B cell (primary cell): ENCODE results near the gene PIP4K2A. TPM values are rescaled to one million over a fixed set of nuclear protein-coding genes. Genes with fewer than 3 reads are reported as not detected.

Source experiments
- ATAC-seq: fragments of 200-7000 bp; cut with Tn5 transposase; one replicate; pipeline ENCODE4 v1.10.0; 2021; ENCODE audit warnings: low read depth, mild to moderate bottlenecking, moderate number of reproducible peaks, moderate library complexity
- CTCF ChIA-PET: fragments of 350-600 bp; sonication (Branson Sonifier 250); formaldehyde crosslinking; loops from one replicate; lab custom pipeline; 2021; ENCODE audit warnings: antibody characterized with exemption, inconsistent platforms; lab: Charles Lee
- POLR2A ChIA-PET: fragments of 350-600 bp; sonication (Branson Sonifier 250); formaldehyde crosslinking; loops from one replicate; lab custom pipeline; 2021; ENCODE audit warnings: antibody characterized with exemption; lab: Charles Lee
- DNase-seq: peaks from one replicate; pipeline ENCODE4 v3.0.0; 2013
- H2AFZ ChIP-seq: 2 replicates; pipeline ENCODE4 v1.6.1; 2012; ENCODE audit warnings: mild to moderate bottlenecking, low read depth, low read length; ENCODE audit not compliant: insufficient read depth, poor library complexity, severe bottlenecking
- H3K27ac ChIP-seq, 2 donors: 1 replicate in 1 of 2; 2 replicates in 1 of 2; pipeline ENCODE4 v1.5.1; 2012 to 2013; ENCODE audit warnings: low read length in 2 of 2, mild to moderate bottlenecking in 2 of 2, moderate library complexity in 1 of 2
- H3K27me3 ChIP-seq, 4 experiments: fragments of 200-600 bp in 1 of 4; sonication (generic) in 1 of 4; replicated peaks in 1 of 4; 1 replicate in 2 of 4; 2 replicates in 2 of 4; pipeline versions ENCODE4 v1.6.1 to v1.7.0; 2013 to 2016; ENCODE audit warnings: low read length in 3 of 4, mild to moderate bottlenecking in 2 of 4, mixed read lengths in 1 of 4, moderate library complexity in 1 of 4; ENCODE audit not compliant: insufficient read depth in 4 of 4, control insufficient read depth in 3 of 4; ENCODE audit errors: control extremely low read depth in 1 of 4
- H3K36me3 ChIP-seq, 2 experiments: replicated peaks in 1 of 2; 1 replicate in 1 of 2; 2 replicates in 1 of 2; pipeline versions ENCODE4 v1.6.1 to v1.7.1; 2013; ENCODE audit warnings: low read length in 1 of 2; ENCODE audit not compliant: insufficient read depth in 2 of 2, control insufficient read depth in 1 of 2; ENCODE audit errors: control extremely low read depth in 1 of 2, extremely low read depth in 1 of 2
- H3K4me1 ChIP-seq, 2 donors: fragments of 200-600 bp in 1 of 2; sonication (generic) in 1 of 2; 1 replicate in 1 of 2; 2 replicates in 1 of 2; pipeline versions ENCODE4 v1.5.1 to v1.6.1; 2013 to 2017; ENCODE audit warnings: low read length in 2 of 2; ENCODE audit not compliant: control insufficient read depth in 2 of 2, insufficient read depth in 2 of 2
- H3K4me2 ChIP-seq: replicated peaks from 2 replicates; pipeline ENCODE3; 2012; ENCODE audit warnings: mild to moderate bottlenecking, low read depth, low read length; ENCODE audit not compliant: poor library complexity, severe bottlenecking
- H3K4me3 ChIP-seq, 5 experiments: fragments of 200-600 bp in 1 of 5; sonication (generic) in 1 of 5; 1 replicate in 3 of 5; 2 replicates in 2 of 5; pipeline versions ENCODE4 v1.5.1 to v1.7.0; 2011 to 2016; ENCODE audit warnings: low read length in 4 of 5, mild to moderate bottlenecking in 4 of 5, low read depth in 2 of 5, control low read depth in 1 of 5, moderate library complexity in 1 of 5; ENCODE audit not compliant: insufficient read depth in 1 of 5; ENCODE audit errors: control extremely low read depth in 1 of 5, extremely low read depth in 1 of 5
- H3K79me2 ChIP-seq: fragments of 200-600 bp; sonication (generic); one replicate; pipeline ENCODE4 v1.6.0; 2016; ENCODE audit warnings: low read length; ENCODE audit not compliant: control insufficient read depth, insufficient read depth
- H3K9ac ChIP-seq: fragments of 200-600 bp; sonication (generic); 2 replicates; pipeline ENCODE4 v1.6.1; 2017; ENCODE audit warnings: mild to moderate bottlenecking, low read length, moderate library complexity
- H3K9me3 ChIP-seq, 3 donors: one replicate each; pipeline versions ENCODE4 v1.6.1 to v1.7.1; 2013; ENCODE audit warnings: low read length in 2 of 3; ENCODE audit not compliant: control insufficient read depth in 2 of 3, insufficient read depth in 1 of 3; ENCODE audit errors: control extremely low read depth in 1 of 3
- H4K20me1 ChIP-seq: 2 replicates; pipeline ENCODE4 v1.6.0; 2012; ENCODE audit warnings: mild to moderate bottlenecking, low read length; ENCODE audit not compliant: insufficient read depth, control insufficient read depth, poor library complexity, severe bottlenecking
- H3K27ac Mint-ChIP-seq: one replicate; pipeline ENCODE4 v1.8.0; 2021; ENCODE audit warnings: mixed read lengths
- H3K27me3 Mint-ChIP-seq: one replicate; pipeline ENCODE4 v1.8.0; 2021; ENCODE audit warnings: mixed read lengths
- H3K4me1 Mint-ChIP-seq: one replicate; pipeline ENCODE4 v1.8.0; 2021; ENCODE audit warnings: mixed read lengths
- H3K4me3 Mint-ChIP-seq: one replicate; pipeline ENCODE4 v1.8.0; 2021; ENCODE audit warnings: mixed read lengths
- H3K9me3 Mint-ChIP-seq: one replicate; pipeline ENCODE4 v1.8.0; 2022; ENCODE audit warnings: mixed read lengths; ENCODE audit not compliant: insufficient read depth
- CTCF ChIP-seq: fragments of 200-600 bp; IDR thresholded peaks from one replicate; pipeline ENCODE4 v1.8.0; 2022; ENCODE audit warnings: antibody characterized with exemption, mild to moderate bottlenecking
- EZH2 ChIP-seq: IDR thresholded peaks from 2 replicates; pipeline ENCODE4 v1.6.1; 2012; ENCODE audit warnings: borderline replicate concordance, low read depth, mild to moderate bottlenecking, moderate library complexity, low read length; ENCODE audit not compliant: insufficient read depth, poor library complexity, severe bottlenecking
- WGBS: methylation state at CpG from one replicate; pipeline ENCODE4 v1.1.5; 2013; ENCODE audit warnings: missing lambda C conversion rate; ENCODE audit not compliant: insufficient coverage; 5-methylcytosine and 5-hydroxymethylcytosine counted together
- intact Hi-C: fragments of 100-400 bp; cut with micrococcal nuclease; formaldehyde crosslinking; loops from one replicate; pipeline ENCODE4 v1.10.0; 2022
- polyA plus RNA-seq: library from polyadenylated mRNA; depleted of rRNA; stranded (reverse); fragments of >200 nt; gene quantifications from 2 replicates; pipeline ENCODE4 v1.2.3, GENCODE V29; 2012
- total RNA-seq, 2 donors: library from RNA; stranded (reverse); fragments of 120-200 nt in 1 of 2; gene quantifications; 1 replicate in 1 of 2; 2 replicates in 1 of 2; pipeline versions ENCODE4 v1.2.3 to v1.2.4, GENCODE V29; 2013 to 2022

The PIP4K2A gene
- total and polyA plus RNA-seq, 2 donors (not counting 1 experiment from before 2014, with no cell fraction given): 21.8 to 103 TPM

- TF ChIP-seq CTCF (no peak), EZH2 (no peak)
- no peaks in the 10 kb centered on the region for H3K27me3 ChIP-seq
- DNase-seq (no peak), ATAC-seq (peak; percentile 13)
- no peaks in the 10 kb centered on the region for H3K27me3 Mint-ChIP-seq
- H3K79me2 ChIP-seq: peaks cover 58% of the 10 kb centered on the region
- H3K9me3 ChIP-seq: no peaks in the 10 kb centered on the region
- no peak overlapping the region for H3K4me3 ChIP-seq
- no peak overlapping the region for H2AFZ ChIP-seq
- H3K27ac ChIP-seq: peak overlapping the region; percentile 80 to 91
- WGBS: 45% methylated on average over 3 of the region's 4 CpGs
- H4K20me1 ChIP-seq: no peaks in the 10 kb centered on the region
- intact Hi-C loops: loop anchor here (5.0 kb wide), 2 partner anchors 33 to 68 kb away; no protein-coding TSS in a partner anchor
- peak overlapping the region; percentile 13 for H3K9ac ChIP-seq
- H3K4me1 Mint-ChIP-seq: peaks cover 83% of the 10 kb centered on the region
- ChIA-PET POLR2A (interaction anchor here (0.6 kb wide), 1 partner anchor 111 kb away, joined by 7 read pairs; no protein-coding TSS in a partner anchor), CTCF (interaction anchor here (1.0 to 2.6 kb wide), 4 partner anchors 14 to 390 kb away, joined by 5 to 14 read pairs (median 6); no protein-coding TSS in a partner anchor)
- peak overlapping the region; percentile 69 for H3K4me3 Mint-ChIP-seq
- H3K9me3 Mint-ChIP-seq: no peaks in the 10 kb centered on the region
- peaks cover 0 to 12% of the 10 kb centered on the region in 2 experiments for H3K36me3 ChIP-seq
- H3K27ac Mint-ChIP-seq: peak overlapping the region; percentile 90
- H3K4me1 ChIP-seq: peaks cover 75 to 77% of the 10 kb centered on the region in 2 donors
- H3K4me2 ChIP-seq: peak overlapping the region; percentile 68
Observed at GRCh38 chr10:22599048-22599561, 115.3 kb downstream of the PIP4K2A start.

- TF ChIP-seq EZH2 (no peak), CTCF (no peak)
- H3K4me3 ChIP-seq: peak overlapping the region in 1 of 5 experiments; percentile 23
- peak overlapping the region; percentile 32 for H3K4me3 Mint-ChIP-seq
- H3K27me3 ChIP-seq: no peaks in the 10 kb centered on the region
- ChIA-PET CTCF (interaction anchor here (1.0 to 1.1 kb wide), 2 partner anchors 24 to 390 kb away, joined by 4 to 5 read pairs; no protein-coding TSS in a partner anchor), POLR2A (no interaction called here)
- peaks cover 0 to 12% of the 10 kb centered on the region in 2 experiments for H3K36me3 ChIP-seq
- H3K27me3 Mint-ChIP-seq: no peaks in the 10 kb centered on the region
- H3K4me2 ChIP-seq: peak overlapping the region; percentile 68
- H4K20me1 ChIP-seq: no peaks in the 10 kb centered on the region
- WGBS: 63% methylated on average over 1 of the region's 3 CpGs
- peaks cover 64% of the 10 kb centered on the region for H3K79me2 ChIP-seq
- no peak overlapping the region for H3K9ac ChIP-seq
- no peaks in the 10 kb centered on the region for H3K9me3 ChIP-seq
- peak overlapping the region; percentile 90 for H3K27ac Mint-ChIP-seq
- peaks cover 77% of the 10 kb centered on the region in 2 donors for H3K4me1 ChIP-seq
- H3K27ac ChIP-seq: peak overlapping the region; percentile 63 to 91
- no peaks in the 10 kb centered on the region for H3K9me3 Mint-ChIP-seq
- ATAC-seq: no peak
- intact Hi-C loops: loop anchor here (5.0 kb wide), 2 partner anchors 34 to 69 kb away; no protein-coding TSS in a partner anchor
- no peak overlapping the region for H2AFZ ChIP-seq
- no peak for DNase-seq
- peaks cover 83% of the 10 kb centered on the region for H3K4me1 Mint-ChIP-seq
Observed at GRCh38 chr10:22598478-22598877, 115.9 kb downstream of the PIP4K2A start.
